CMK (cell line): ENCODE results near the gene KLK12.

Source experiments
- DNase-seq: peaks from one replicate; pipeline ENCODE4 v3.0.0-alpha.2; 2010; ENCODE audit warnings: low read depth

KLK12 gene

DNA sequence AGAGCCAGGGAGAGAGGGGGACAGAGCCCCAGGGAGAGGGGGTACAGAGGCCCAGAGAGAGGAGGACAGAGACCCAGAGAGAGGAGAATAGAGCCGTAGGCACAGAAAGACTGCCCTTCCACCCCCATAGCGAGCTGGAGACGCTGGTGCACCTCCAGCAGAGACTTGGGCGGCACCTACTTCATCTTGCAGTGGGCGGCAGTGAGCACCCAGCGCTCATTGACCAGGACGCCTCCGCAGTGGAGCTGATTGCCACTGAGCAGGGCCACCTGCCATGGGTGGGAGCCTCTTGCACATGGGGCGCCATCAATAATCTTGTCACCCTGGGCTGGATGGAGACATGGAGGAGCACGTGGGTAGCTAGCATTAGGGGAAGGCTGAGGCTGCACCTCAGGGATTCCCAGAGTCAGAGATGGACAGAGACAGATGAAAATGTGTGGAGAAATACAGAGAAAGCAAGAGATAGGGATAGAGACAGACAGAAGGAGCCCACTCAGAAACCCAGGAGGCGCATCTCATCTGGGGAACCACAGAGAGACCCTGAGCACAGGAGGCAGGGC is 53.1 kb downstream of the KLK12 start:
- no peak for DNase-seq

DNA sequence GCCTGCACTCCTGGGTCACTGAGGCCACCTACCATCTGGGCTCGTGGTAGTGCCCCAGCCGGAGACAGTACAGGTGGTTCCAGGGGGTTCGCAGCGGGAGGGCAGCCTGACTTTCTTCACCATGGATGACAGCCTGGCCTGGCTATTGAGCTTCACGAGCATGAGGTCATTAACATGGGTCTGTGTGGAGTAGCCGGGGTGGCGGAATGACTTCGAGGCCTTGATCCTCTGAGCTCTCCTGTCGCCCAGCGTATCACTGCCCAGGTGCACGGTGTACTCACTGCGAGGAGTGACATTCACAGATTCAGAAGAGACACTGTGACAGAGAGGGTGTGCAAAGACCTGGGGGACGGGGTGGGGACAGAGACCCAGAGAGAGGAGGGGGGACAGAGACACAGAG is 54.6 kb downstream of the KLK12 start:
- no peak for DNase-seq

DNA sequence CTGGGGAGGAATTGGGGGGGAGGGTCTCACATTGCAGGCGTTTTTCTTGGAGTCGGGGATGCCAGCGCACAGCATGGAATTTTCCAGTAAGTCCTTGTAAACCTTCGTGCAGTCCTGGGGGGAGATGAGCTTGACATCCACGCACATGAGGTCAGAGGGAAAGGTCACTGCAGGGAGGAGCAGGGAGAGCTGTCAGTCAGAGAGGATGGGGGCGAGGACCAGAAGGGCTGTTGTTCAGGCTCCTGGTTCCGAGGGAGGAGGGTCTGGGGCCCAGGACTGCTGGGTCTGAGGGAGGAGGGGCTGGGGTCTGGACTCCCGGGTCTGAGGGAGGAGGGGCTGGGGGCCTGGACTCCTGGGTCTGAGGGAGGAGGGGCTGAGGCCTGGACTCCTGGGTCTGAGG is 55.0 kb downstream of the KLK12 start:
- DNase-seq = no peak
